H1 (cell line): Measurements from ENCODE around the gene PAF1. TPM values are rescaled to one million over a fixed set of nuclear protein-coding genes. Genes with fewer than 3 reads are reported as not detected.

ENCODE experiments used
- CBX5 ChIP-seq: fragments of 300-800, 300-1000 bp; sonication (generic); IDR thresholded peaks from 2 replicates; pipeline ENCODE4 v1.7.1; 2016; ENCODE audit warnings: antibody characterized with exemption, low read length, low read depth
- CREB1 ChIP-seq: IDR thresholded peaks from 2 replicates; pipeline ENCODE4 v1.6.1; 2012; ENCODE audit warnings: inconsistent platforms
- CTBP2 ChIP-seq: IDR thresholded peaks from 2 replicates; pipeline ENCODE4 v1.7.0; 2011; ENCODE audit warnings: borderline replicate concordance, mild to moderate bottlenecking, moderate library complexity, mixed read lengths, low read length; ENCODE audit not compliant: insufficient read depth, insufficient read length
- GTF2F1 ChIP-seq: IDR thresholded peaks from 2 replicates; pipeline ENCODE4 v1.6.1; 2012; ENCODE audit warnings: low read depth, low read length, improper control_type of control experiment, borderline replicate concordance
- HDAC2 ChIP-seq, 2 experiments: fragments of 300-600 bp in 1 of 2; sonication (generic) in 1 of 2; IDR thresholded peaks; 2 replicates each; pipeline ENCODE4 v1.6.1; 2011 to 2012; ENCODE audit warnings: low read depth in 2 of 2, low read length in 2 of 2, mild to moderate bottlenecking in 2 of 2, moderate library complexity in 2 of 2, borderline replicate concordance in 1 of 2, inconsistent platforms in 1 of 2
- JUND ChIP-seq: IDR thresholded peaks from 2 replicates; pipeline ENCODE4 v1.6.1; 2011; ENCODE audit warnings: mild to moderate bottlenecking, improper control_type of control experiment, low read length
- KDM5A ChIP-seq: fragments of 200-600 bp; IDR thresholded peaks from 2 replicates; pipeline ENCODE4 v1.7.1; 2012; ENCODE audit warnings: mild to moderate bottlenecking, low read length, inconsistent platforms, mixed read lengths
- MAFK ChIP-seq: IDR thresholded peaks from 2 replicates; pipeline ENCODE4 v1.6.1; 2012; ENCODE audit warnings: low read depth, mild to moderate bottlenecking, improper control_type of control experiment, low read length
- NRF1 ChIP-seq: IDR thresholded peaks from 2 replicates; pipeline ENCODE4 v1.6.1; 2011; ENCODE audit warnings: mild to moderate bottlenecking, low read depth, low read length, improper control_type of control experiment
- PHF8 ChIP-seq: fragments of 200-600 bp; sonication (generic); conservative IDR thresholded peaks from 2 replicates; pipeline ENCODE4 v1.7.1; 2012; ENCODE audit warnings: low read depth, mild to moderate bottlenecking, inconsistent platforms, low read length, moderate library complexity
- POLR2AphosphoS5 ChIP-seq: IDR thresholded peaks from 2 replicates; pipeline ENCODE4 v1.6.1; 2011; ENCODE audit warnings: low read depth, low read length
- POU5F1 ChIP-seq: IDR thresholded peaks from 2 replicates; pipeline ENCODE4 v1.6.1; 2011; ENCODE audit warnings: low read depth, mild to moderate bottlenecking, low read length, moderate library complexity
- RAD21 ChIP-seq, 2 experiments: IDR thresholded peaks in 1 of 2; conservative IDR thresholded peaks in 1 of 2; 2 replicates each; pipeline ENCODE4 v1.6.1; 2011; ENCODE audit warnings: low read depth in 2 of 2, low read length in 2 of 2, improper control_type of control experiment in 1 of 2, inconsistent platforms in 1 of 2, mild to moderate bottlenecking in 1 of 2, moderate library complexity in 1 of 2
- RBBP5 ChIP-seq: IDR thresholded peaks from 2 replicates; pipeline ENCODE4 v1.7.1; 2012; ENCODE audit warnings: low read depth, mild to moderate bottlenecking, inconsistent platforms, low read length, moderate library complexity, borderline replicate concordance
- SAP30 ChIP-seq: fragments of 300-600 bp; sonication (generic); IDR thresholded peaks from 2 replicates; pipeline ENCODE4 v1.7.1; 2012; ENCODE audit warnings: low read length, moderate library complexity, mild to moderate bottlenecking, inconsistent platforms; ENCODE audit not compliant: insufficient read depth, insufficient replicate concordance
- SIRT6 ChIP-seq: IDR thresholded peaks from one replicate; pipeline ENCODE4 v1.7.1; 2012; ENCODE audit warnings: low read length, inconsistent platforms
- SIX5 ChIP-seq: IDR thresholded peaks from 2 replicates; pipeline ENCODE4 v1.6.1; 2011; ENCODE audit warnings: mild to moderate bottlenecking, low read depth, low read length
- SP1 ChIP-seq: IDR thresholded peaks from 2 replicates; pipeline ENCODE4 v1.6.1; 2011; ENCODE audit warnings: low read depth, low read length
- SP4 ChIP-seq: IDR thresholded peaks from 2 replicates; pipeline ENCODE4 v1.6.1; 2012; ENCODE audit warnings: low read length, inconsistent platforms
- TAF1 ChIP-seq: IDR thresholded peaks from 2 replicates; pipeline ENCODE4 v1.6.1; 2011; ENCODE audit warnings: mild to moderate bottlenecking, low read depth, low read length
- TAF7 ChIP-seq: optimal IDR thresholded peaks from 2 replicates; pipeline ENCODE3; 2011; ENCODE audit warnings: low read depth, mild to moderate bottlenecking, inconsistent platforms, low read length, moderate library complexity, borderline replicate concordance
- polyA plus RNA-seq, 7 experiments: library from polyadenylated mRNA; depleted of rRNA in 3 of 7; stranded (reverse) in 5 of 7; unstranded in 2 of 7; fragments of >200 nt in 5 of 7; fragments of 200-250 nt in 2 of 7; gene quantifications; 1 replicate in 5 of 7; 2 replicates in 1 of 7; 4 replicates in 1 of 7; pipeline versions ENCODE4 v1.2.1 to v1.2.3, GENCODE V29; 2011 to 2013; ENCODE audit warnings: missing spikeins in 2 of 7, mixed read lengths in 2 of 7
- total RNA-seq: library from RNA; stranded (reverse); fragmentation: NEBNext Ultra II Directional; extraction: Animal tissue kit (Norgen Biotek cat#: 25700); gene quantifications from 2 replicates; pipeline ENCODE4 v1.2.1, GENCODE V29; 2021
- TF ChIP-seq, protein P1 (sequence below): IDR thresholded peaks from 2 replicates; pipeline ENCODE4 v1.6.1; 2011; ENCODE audit warnings: low read depth, mild to moderate bottlenecking, low read length; ENCODE audit not compliant: insufficient read depth
- TF ChIP-seq, protein P2 (sequence below): IDR thresholded peaks from 2 replicates; pipeline ENCODE4 v1.6.1; 2012; ENCODE audit warnings: inconsistent platforms

PAF1 gene
- total and polyA plus RNA-seq, 2 of the 8 experiments (the other 6 are each of a cell fraction or from before 2014, with no cell fraction given): 31.4 to 58.6 TPM

DNA sequence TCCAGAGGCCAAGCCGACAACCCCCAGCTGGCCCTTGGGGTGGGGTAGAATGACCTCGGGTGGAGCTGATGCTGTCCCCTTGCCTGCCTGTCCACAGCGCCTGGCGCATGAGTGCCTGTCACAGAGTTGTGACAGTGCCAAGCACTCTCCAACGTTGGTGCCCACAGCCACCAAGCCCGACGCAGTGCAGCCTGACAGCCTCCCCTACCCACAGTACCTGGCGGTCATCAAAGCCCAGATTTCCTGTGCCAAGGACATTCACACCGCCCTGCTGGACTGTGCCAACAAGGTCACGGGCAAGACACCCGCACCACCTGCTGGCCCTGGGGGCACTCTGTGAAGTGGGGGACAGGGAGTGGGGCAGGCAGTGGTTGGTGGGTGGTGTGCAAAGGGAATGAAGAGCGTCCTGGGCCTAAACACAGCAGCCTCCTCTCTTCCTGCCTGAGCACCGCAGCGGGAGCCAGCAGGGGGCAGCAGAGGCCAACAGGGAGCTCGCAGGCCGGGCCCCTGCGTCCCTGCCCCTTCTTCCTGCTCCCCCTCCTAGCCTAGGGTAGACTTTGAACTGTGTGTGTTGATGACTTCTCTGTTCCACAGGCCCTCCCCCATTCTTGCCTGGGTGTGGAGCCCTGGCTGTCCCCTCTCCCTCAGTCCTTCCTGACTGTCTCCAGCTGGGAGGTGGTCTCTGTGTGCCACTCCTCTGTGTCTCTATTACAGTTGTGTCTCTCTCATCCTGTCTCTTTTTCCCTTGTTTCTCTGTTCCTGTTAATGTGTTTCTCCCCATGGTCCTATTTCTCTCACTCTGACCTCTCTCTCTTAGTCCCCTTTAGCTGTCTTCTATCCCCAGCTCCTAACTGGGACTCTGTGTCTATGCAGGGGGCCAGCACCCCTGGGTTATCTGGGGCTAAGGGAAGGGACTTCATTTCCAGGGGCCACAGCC, 6.7 kb upstream of the PAF1 start (continued):
- TF ChIP-seq, protein P1, sequence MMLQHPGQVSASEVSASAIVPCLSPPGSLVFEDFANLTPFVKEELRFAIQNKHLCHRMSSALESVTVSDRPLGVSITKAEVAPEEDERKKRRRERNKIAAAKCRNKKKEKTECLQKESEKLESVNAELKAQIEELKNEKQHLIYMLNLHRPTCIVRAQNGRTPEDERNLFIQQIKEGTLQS: no peak
- no peak for TF ChIP-seq CTBP2
- no peak for TF ChIP-seq KDM5A
- no peak for TF ChIP-seq GTF2F1
- no peak for TF ChIP-seq POU5F1
- TF ChIP-seq RBBP5: no peak
- no peak for TF ChIP-seq TAF1
- TF ChIP-seq SP1: no peak
- TF ChIP-seq CREB1: peak; percentile 51; the same call in 1 of the 2 replicates
- TF ChIP-seq, protein P2, sequence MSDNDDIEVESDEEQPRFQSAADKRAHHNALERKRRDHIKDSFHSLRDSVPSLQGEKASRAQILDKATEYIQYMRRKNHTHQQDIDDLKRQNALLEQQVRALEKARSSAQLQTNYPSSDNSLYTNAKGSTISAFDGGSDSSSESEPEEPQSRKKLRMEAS: 0 out of 2 replicates have a peak, but pooled peaks have one; percentile 33
- no peak for TF ChIP-seq NRF1
- TF ChIP-seq MAFK: no peak
- no peak for TF ChIP-seq SIX5
- TF ChIP-seq POLR2AphosphoS5: 0 out of 2 replicates have a peak, but pooled peaks have one; percentile 60
- TF ChIP-seq SP4: no peak
- no peak for TF ChIP-seq PHF8
- no peak for TF ChIP-seq TAF7
- no peak for TF ChIP-seq JUND
- no peak for TF ChIP-seq CBX5
- TF ChIP-seq RAD21 (IDR thresholded peaks at IDR 0.05 in 1 of 2, conservative IDR thresholded peaks at IDR 0.05 in 1 of 2; ENCODE audit: low read depth in 2 of 2, low read length in 2 of 2): peak; percentile 92 to 96
- TF ChIP-seq HDAC2 (IDR thresholded peaks at IDR 0.05; ENCODE audit: borderline replicate concordance in 1 of 2, low read depth in 2 of 2, low read length in 2 of 2): 0 out of 4 replicates have a peak, but pooled peaks of 1 of the 2 experiments have one; percentile 35
- no peak for TF ChIP-seq SIRT6
- TF ChIP-seq SAP30: no peak
